Left kidney (tissue), 8 donors: ENCODE measurements around the gene NPVF. TPM values are rescaled to one million over a fixed set of nuclear protein-coding genes. Genes with fewer than 3 reads are reported as not detected.

Experiments used
- DNase-seq: peaks from one replicate; pipeline ENCODE4 v3.0.0-alpha.2; 2013
- long read RNA-seq, 8 donors: transcript quantifications; one replicate each; lab custom pipeline, GENCODE V29; 2026
- polyA plus RNA-seq: library from polyadenylated mRNA; unstranded; fragments of 120-200 nt; gene quantifications from one replicate; pipeline ENCODE4 v1.2.1, GENCODE V29; 2013; ENCODE audit not compliant: insufficient read length

NPVF gene, protein sequence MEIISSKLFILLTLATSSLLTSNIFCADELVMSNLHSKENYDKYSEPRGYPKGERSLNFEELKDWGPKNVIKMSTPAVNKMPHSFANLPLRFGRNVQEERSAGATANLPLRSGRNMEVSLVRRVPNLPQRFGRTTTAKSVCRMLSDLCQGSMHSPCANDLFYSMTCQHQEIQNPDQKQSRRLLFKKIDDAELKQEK
- not detected for polyA plus RNA-seq
- long read RNA-seq, donor 1 = 0 reads
- long read RNA-seq, donor 2 = 0 reads
- long read RNA-seq, donor 3 = 0 reads
- long read RNA-seq, donor 4 = 0 reads
- long read RNA-seq, donor 5 = 0 reads
- long read RNA-seq, donor 6 = 0 reads
- long read RNA-seq, donor 7 = 0 reads
- long read RNA-seq, donor 8 = 0 reads

DNA sequence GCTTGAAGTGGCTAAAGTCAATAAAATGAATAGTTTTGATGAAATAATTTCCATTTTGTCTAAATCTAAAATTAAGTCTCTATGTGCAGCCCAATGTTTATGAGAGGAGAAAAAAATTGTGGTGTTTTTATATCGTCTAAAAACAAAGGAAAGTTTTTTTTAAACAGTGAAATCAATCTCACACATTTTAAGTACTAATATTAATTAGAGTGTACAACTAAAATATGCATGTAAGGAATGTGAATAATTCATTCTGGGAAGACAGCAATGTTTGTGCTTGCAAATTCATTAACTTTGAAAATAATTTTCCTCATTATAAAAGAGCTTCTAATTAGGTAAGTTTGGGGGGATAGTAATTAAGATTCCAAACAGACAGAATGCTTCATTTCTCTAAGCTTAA, at the start of gene NPVF:
Gene NPVF, minus strand, starts transcription at position 101 of the 400 bp plus-strand sequence. Its CDS starts 47 bp downstream, at position 54.
- no peak for DNase-seq

DNA sequence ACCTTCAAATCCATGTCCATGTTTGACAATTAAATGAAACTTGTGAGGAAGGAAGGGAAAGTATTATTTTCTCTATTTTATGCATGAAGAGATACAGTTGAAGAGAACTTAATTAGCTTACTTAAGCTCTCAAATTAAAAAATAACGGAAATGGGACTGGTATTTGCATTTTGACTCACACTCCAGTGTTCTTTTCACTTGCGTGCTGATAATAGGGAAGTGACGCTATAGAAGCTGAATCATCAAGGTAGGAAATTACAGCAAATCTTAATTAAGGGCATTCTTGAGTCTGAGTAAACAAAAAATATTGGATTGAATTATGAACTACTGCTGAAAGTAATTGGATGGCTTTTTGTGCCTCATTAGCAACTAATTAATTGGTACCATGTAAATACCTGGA, 44.0 kb upstream of the NPVF start:
- no peak for DNase-seq

DNA sequence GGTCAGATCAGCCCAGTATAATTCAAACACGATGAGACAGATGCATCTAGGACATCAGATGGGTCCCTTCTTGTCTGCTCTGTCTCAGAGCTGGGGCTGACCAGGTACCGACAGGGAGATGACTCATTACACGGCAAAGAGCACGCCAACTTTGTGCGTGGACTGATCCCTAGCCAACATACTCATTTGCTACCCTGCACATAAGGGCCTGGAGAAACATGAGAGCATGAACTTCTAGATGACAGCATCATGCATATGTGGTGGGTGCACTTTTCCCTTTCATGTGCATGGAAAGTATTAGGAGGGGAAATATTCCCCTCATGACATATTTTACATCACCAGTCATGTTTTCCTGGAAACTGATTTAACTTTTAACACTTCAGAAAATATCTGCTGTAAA, 35.1 kb upstream of the NPVF start:
- no peak for DNase-seq

DNA sequence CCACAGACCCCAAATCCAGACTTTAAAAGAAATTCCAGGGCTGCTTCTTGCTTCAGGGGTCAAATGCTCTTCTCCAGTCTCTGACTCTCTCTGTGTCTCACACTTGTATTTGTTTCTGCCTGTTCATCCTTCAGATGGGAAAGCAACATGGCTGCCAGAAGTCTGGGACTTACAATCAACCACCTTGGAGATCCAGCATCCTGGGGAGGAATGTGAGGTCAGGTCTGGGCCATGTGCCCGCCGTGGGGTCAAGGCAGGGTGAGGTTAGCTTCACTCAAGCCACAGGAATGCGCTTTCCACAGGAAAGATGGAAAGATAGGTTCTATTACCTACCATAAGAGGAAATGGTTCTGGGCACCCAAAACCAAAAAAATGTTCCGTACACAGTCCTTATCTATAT, 34.3 kb upstream of the NPVF start:
- DNase-seq = no peak

DNA sequence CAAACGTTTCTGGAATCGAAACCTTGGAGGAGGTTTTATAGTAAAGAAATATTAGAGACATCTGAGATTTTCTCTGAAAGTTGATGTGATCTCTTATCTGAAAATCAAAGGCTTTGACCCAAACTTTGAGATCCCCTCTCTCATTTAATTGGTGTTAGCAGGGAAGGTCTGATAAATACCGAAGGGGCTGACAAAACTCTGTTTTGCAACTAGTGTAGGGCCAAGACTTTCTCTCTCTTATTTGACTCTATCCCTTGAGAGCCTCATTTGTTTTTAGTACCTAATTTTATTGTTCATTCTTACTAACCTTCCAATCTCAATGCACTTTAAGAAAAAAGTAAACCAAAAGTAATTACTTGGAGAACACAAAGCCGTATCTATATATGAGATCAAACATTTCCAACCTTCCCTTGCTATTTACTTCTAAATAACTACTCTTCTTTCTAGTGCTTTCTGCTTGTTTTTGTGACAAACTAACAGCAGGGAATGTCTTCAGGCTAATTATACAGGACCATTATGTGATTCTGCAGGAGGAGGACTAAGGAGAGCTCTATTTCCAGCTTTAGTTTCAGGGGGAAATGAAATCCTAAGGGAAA, 33.4 kb upstream of the NPVF start:
- no peak for DNase-seq

DNA sequence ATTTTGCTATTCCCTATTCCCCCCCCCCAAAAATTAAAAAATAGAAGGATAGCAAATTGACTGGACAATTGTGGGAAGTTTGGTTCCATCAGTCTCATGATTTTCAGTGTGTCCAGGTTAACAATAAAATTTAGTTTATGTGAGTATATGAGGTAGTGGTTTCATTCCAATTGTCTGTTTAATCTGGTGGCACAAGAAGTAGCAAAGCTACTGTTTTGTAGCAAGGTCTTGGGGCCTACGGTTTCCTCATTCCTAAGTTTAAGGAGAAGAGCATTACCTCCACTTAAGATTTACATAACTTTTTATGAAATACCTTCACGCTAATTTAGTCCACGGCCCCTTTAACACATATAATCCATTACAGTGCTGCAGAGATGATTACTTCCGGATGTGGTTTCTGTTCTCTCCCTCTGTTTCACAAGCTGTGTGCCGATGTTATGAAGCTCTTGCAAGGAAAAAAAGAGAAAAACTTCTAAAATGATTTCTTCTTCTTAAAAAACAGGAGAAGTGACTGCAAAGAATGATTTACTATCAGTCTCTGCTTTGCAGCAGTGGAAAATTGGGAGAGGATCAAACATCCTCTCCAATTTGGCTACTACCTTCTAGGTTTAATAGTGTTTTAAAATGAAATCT, 32.7 kb upstream of the NPVF start:
- DNase-seq = no peak

DNA sequence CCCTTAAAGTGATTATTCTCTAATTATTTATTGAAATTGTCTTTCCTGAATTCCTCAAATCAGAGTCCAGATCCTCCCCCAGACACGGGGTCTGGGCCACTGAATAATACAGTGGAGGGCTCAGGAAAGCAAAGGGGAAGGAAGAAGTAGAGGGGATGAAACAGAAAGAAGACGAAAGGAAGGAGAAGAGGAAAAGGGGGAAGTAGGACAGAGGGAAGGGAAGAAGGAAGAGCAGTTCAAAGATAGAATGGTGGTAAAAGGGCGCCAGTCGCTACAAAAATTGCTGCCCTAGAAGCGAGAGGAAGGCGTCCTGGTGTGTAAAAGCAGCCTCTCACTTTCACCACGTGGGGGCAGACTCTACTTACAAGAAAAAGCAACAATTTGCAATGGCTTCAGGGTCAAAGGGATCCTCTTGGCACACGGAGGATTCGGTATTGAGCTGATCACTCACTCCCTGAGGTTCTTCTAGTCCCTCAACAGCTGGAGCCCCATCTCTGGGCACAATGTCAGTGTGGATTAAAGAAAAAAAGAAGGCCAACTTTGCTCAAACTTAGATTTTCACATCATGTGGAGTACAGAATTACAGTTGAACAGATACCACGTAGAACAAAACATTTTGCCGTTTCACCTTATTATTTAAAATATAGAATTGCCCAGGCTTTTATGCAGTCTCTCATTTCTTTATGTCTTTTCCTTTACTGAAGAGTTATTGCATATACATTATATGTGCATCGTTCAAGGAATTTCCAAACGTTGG, 31.4 kb upstream of the NPVF start:
- DNase-seq = peak; percentile 86

DNA sequence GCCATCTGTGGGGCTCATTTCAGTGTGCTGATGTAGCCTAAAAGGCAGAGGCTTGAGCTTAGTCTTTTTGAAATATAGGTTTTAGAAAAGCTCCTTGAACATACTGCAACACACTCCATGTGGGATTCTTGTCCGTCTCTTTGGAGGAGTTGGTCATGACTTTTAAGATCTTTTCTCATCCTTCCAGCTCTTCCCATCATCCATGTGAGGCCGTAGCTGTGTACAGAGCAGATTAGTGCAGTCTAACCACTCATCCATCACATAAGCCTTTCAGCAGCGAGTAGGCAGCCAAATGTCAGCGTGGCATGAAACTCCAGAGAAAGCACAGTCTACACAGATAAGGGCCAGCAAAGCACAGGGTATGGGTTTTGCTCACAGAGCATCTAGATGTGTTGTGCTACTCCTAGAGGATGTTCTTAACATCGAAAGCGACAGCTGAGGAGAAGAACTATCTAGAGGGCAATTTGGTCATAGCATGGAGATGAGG, 28.1 kb upstream of the NPVF start:
- no peak for DNase-seq

DNA sequence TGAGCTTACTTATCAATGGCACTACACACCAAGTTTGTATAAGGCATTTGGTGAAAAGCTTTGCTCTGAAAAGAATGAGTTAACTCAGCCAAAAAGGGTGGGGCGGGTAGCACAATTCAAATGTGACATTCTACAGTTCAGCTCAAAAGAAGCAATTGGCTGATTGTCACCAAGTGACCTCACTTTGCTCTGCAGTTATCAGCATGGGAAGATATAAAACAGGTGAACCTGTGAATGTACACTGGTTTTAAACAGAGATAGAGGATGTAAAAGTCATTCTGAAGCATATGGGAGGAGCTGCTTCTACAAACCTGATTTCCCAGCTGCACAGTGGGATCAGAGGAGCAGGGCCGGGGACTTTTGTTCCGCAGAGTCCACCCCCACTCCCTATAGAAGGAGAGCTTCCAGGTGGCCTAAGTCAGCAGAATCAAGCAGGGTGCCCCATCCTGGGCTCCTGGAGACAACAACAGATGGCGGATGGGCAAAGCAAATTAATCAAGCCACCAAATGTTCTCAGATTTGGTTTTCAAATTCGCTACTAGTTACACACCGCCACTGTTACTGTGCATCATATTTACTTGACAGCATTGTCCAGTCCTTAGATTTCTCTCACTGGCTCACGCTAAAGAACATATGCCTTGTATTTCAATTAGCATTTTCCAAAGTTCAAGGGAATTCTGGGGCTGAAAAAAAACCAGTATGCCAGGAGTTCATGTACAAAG, 27.5 kb upstream of the NPVF start:
- no peak for DNase-seq

DNA sequence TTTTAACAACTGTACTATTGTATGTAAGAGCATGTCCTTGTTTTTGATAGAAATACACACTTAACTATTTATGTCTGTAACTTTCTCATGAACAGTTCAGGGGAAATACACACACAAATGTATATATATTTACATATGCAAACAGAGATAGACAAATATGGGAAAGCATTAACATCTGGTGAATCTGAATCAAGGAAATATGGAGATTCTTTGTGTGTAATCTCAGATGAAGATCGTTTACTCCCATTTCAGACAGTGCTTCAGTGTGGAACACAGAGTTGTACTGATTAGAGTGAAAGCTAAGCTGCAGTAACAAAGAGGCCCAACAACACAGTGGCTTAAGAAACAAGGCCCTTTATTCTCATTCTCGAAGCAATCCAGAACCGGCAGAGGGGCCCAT, 26.3 kb upstream of the NPVF start:
- no peak for DNase-seq

DNA sequence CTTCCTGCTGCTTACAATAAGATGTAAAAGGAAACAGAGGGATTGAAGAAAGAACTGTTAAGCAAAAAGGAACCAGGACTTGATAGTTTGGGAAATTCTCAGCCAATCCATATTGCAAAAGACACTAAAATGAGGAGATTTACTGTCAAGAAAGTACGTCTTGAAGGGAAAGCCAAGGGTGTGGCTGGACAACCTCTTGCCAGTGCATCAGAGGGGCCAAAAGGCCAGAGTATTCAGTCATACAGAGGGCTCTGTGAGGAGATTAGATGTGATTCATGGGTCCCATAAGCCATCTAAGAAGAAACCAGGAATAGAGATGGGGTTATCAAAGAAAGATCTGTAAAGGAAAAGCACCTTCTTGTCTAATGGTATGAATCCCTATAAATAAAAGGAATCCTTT, 25.4 kb upstream of the NPVF start:
- no peak for DNase-seq

DNA sequence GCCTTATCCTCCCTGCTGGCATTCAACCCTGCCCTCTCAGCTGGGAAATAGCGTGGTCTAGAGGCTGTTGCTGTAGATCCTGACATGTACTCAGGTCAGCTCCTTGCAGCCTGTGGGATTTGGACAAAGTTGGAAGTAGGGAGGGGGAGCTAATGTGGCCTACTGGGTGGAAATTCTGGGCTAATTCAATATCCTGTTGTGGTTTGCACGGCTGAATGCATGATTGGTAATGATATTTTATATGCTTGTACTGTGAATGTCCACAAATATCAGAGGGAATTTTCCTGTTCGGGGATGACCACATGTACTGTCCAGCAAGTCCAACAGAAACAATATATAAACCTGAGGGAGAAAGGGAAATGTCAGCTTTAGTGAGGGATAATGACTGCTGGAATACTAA, 22.1 kb upstream of the NPVF start:
- DNase-seq = no peak

DNA sequence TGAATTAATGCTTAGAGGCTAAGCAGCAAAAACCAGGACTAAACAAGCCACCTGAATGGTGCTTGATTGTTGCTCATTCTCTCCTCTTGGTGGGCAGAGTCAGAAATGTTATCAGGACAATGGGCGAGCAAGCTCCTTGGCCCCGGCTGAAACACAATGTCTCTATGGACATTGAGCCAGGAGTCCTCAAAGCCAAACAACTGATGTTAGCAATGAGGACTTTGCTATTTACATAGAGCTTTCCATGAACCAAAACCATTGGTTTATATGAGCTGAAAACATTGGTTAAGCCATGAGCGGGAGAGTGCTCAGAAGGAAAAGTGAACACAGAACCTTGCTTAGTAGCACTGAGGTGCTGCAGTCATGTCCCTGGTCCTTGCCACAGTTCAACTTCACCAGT, 21.5 kb upstream of the NPVF start:
- no peak for DNase-seq

DNA sequence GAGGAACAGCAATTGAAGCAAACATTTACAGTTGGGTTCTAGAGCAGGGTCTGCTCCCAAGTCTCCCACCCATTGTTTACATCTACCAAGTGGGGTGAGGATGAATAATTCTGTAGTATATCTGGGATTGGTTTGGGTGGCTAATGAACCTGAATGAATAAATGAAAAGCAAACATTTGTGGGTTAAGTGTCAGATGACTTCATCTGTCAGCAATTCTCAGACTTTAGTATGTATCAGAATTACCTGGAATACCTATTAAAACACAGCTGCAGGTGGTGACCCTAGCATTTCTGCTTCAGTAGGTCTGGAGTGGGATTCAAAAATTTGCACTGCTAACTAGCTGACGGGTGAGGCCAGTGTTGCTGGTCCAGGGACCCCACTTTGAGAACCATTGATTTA, 18.0 kb upstream of the NPVF start:
- no peak for DNase-seq

DNA sequence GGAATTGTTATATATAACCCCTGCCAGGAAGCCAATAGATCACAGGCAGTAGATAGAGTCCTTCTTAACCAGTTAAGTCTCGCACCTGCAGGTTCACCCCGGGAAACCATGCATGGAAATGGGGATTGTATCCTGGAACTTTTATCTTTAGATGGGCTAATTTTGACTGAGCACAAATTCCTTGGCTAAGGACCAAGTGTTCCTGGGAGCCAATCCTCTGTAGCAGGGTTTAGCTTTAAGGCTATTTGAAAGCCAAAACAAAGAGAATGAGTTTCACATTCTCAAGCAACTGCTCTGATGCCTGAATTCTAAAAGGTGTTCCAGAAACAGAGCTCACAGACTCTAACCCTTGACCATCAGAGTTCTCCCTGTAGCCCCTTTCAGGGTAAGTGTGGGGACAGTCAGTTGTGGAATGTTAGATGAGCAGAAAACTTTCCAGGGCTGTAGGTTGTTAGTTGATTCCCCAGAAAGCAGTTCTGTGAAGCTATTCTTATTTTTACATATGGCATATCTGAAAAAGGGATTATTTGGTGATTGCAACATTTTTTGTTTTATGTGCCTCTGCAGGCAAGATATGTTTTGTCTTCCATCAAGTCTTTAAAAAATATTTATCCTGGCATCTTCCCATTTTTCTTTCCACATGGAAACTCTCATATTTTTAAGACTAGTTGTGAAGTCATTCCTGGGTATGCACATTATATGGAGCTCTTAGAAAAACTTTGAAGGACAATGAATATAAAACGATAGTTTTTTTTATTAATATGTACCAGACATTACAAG, 16.2 kb upstream of the NPVF start:
- no peak for DNase-seq

DNA sequence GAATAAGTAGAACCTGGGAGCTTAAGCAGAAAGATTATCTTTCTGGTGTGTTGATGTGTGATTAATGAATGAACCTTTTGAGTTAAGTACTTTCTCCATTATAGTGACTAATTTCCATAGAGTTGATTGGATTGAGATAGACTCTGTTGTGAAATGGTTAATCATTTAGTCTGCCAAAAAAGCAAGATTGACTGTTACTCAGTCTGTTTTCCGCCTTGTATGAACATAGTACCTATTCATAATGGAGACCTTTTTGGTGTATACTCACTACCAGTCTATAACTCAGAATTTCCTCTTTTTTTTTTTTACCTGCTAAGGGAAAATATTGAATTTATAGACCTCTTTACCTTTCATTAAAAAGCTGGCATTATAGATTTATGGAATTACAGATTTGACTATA, 14.4 kb upstream of the NPVF start:
- DNase-seq = no peak

DNA sequence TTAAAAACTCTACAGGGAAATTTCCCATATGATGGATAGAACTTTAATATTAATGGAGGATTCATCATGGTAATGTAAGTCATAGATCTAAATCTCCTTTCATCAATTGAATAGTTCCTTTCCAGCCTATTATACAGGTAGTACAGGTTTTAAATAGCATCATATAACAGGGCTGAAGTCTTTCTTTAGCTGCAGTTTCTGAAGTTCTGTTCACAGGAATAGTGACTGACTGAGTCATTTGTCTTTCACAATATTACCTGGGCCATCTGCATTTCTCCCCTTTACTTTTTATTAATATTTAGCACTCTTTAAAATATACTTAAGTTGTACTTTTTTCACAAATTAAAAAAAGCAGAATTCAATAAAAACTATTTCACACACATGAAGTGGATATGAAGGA, 12.6 kb upstream of the NPVF start:
- DNase-seq = no peak

DNA sequence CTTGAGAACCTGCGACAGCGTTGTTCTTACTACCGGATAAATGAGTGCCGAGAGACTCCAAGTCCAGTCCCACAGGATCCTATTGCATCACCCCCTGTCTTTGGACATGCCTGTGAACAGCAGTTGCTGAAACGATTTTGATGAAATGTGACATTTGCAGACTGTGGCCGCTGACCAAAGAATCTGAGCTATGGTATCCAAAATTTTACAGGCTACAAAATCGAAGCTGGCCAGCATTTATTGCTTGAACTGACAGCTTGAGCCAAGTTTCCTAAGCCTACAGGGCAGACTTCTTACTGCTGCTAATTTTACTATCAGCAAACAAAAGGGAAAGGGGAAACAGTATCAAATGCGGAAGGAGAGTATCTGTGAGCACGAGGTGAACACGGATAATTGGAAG, 12.1 kb upstream of the NPVF start:
- no peak for DNase-seq

DNA sequence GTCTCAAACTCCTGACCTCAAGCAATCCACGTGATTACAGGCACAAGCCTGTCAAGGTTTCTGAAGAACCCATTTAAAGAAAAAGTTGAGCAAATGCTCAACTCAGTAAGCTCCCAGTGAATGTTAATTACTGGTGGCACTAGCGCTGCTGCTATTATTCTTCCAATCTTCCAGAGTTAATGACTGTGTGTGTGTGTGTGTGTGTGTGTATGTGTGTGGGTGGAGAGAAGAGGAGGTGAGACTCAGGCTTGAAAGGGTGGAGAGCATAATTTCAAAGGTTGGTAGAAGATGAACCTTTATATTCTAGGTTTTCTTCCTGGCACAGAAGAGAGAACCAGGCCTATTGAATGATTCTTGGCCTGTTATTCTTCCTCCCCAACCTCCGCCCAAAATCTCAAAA, 11.6 kb upstream of the NPVF start:
- no peak for DNase-seq

DNA sequence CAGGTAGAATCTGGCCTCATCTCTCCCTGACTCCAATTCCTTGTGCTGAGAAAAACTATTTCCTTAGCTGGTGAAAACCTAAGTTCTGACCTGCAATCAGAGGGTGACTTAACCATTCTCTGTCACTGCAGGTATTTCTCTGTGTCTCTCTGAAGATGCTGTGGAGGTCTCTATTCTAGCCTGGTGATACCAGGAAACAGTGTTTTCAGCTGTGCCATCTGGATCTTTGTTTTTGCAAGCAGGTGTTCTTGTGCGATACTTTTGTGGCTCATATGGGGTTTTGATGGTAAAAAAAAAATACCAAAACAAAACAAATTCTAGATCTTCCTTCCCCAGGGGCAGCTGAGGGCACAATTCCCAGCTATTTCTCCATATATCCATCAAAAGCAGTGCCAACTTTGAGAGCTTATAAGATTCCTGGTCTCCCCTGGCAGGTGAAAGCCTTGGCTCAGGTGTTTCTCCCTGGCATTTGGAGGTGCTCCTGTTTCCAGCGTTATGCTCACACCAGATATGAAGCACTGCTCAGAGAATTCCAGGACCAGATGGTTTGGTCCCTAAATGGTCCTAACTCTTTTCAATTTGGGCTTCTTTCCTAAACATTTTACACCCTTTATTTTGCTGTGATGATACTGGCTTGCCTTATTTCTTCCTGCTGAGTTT, 9.9 kb upstream of the NPVF start:
- no peak for DNase-seq

DNA sequence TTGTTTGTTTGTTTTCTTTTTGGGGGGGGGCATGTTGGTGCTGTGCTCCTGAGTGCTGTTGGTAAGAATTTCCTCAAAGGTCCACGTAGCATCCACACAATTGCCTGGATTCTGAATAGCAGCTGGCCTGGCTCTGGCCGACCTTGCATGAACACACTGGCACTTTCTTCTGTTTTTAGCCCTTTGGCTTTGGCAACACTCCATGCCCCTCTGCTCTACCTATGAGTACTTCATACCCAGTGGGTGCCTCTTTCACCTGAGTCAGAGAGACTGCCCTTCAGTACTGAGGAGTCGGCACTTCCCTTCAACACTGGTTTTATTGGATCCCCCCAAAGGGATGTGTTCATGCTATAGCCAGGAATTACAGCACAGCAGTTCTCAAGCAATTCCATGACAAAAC, 7.2 kb upstream of the NPVF start:
- DNase-seq = no peak
